H1 (cell line): Measurements from ENCODE around the gene SGMS1.

ENCODE experiments used
- CBX8 ChIP-seq: fragments of 300-800, 300-1000 bp; sonication (generic); IDR thresholded peaks from 2 replicates; pipeline ENCODE4 v1.7.1; 2016; ENCODE audit warnings: low read depth, low read length, borderline replicate concordance
- EGR1 ChIP-seq: IDR thresholded peaks from 2 replicates; pipeline ENCODE4 v1.6.1; 2011; ENCODE audit warnings: low read depth, low read length, borderline replicate concordance
- MAFK ChIP-seq: IDR thresholded peaks from 2 replicates; pipeline ENCODE4 v1.6.1; 2012; ENCODE audit warnings: low read depth, mild to moderate bottlenecking, improper control_type of control experiment, low read length
- TCF12 ChIP-seq: IDR thresholded peaks from 2 replicates; pipeline ENCODE4 v1.6.1; 2011; ENCODE audit warnings: low read depth, mild to moderate bottlenecking, low read length
- TF ChIP-seq, protein P1 (sequence below): IDR thresholded peaks from 2 replicates; pipeline ENCODE4 v1.6.1; 2012; ENCODE audit warnings: inconsistent platforms

DNA sequence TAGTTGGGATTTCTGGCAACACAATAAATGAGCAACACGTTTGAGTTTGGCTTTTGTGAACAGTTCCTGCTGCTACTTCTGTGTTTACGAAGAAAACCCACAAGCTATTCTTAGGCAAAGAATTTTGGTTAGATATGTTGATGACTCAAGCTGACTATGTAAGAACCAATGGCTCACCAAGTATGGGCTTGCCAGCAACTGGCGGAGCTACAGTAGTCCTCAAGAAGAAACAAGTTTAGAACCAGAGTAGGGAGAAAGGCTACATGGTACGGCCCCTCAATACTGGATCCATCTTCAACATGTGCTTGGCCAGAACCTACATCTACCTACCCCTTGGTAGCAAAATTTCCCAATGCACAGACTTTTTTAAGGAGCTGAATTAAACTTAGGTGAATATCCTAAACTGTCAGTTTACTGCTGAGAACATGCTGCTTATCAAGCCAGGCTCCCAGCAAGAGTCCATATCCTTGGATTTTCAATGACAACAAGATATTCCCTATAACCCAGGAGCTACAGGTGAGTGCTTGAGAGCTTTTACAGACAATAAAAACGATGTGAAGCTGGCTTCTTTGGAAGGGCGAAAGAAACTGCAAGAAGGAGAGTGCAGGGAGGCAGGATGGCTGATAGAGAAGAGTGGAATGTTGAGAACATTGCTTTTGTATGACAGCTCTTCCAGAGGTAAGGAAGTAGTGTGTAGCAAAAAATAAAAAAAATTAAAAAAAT lies 298.1 kb downstream of the SGMS1 start:
- TF ChIP-seq MAFK (no peak), TCF12 (no peak), EGR1 (no peak), CBX8 (no peak)
- TF ChIP-seq, protein P1, sequence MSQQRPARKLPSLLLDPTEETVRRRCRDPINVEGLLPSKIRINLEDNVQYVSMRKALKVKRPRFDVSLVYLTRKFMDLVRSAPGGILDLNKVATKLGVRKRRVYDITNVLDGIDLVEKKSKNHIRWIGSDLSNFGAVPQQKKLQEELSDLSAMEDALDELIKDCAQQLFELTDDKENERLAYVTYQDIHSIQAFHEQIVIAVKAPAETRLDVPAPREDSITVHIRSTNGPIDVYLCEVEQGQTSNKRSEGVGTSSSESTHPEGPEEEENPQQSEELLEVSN = no peak
